Hepatocyte (in vitro differentiated cells): ENCODE results near the gene IL17RB.
A peak's percentile ranks its signal among the peaks of the same experiment; 100 is the strongest.

Source experiments
- EZH2 ChIP-seq: fragments of 200-600 bp; sonication (generic); IDR thresholded peaks from 2 replicates; pipeline ENCODE4 v1.6.1; 2016; ENCODE audit warnings: antibody characterized with exemption, mild to moderate bottlenecking, borderline replicate concordance
- EZH2phosphoT487 ChIP-seq: fragments of 200-600 bp; sonication (generic); IDR thresholded peaks from one replicate; pipeline ENCODE4 v1.6.1; 2018; ENCODE audit warnings: antibody characterized with exemption, mild to moderate bottlenecking, low read depth, moderate library complexity; ENCODE audit not compliant: unreplicated experiment, severe bottlenecking
- TF ChIP-seq, protein P1 (sequence below): fragments of 200-600 bp; sonication (generic); IDR thresholded peaks from 2 replicates; pipeline ENCODE4 v1.5.1; 2016; ENCODE audit warnings: antibody characterized with exemption, mild to moderate bottlenecking; ENCODE audit not compliant: poor library complexity

DNA sequence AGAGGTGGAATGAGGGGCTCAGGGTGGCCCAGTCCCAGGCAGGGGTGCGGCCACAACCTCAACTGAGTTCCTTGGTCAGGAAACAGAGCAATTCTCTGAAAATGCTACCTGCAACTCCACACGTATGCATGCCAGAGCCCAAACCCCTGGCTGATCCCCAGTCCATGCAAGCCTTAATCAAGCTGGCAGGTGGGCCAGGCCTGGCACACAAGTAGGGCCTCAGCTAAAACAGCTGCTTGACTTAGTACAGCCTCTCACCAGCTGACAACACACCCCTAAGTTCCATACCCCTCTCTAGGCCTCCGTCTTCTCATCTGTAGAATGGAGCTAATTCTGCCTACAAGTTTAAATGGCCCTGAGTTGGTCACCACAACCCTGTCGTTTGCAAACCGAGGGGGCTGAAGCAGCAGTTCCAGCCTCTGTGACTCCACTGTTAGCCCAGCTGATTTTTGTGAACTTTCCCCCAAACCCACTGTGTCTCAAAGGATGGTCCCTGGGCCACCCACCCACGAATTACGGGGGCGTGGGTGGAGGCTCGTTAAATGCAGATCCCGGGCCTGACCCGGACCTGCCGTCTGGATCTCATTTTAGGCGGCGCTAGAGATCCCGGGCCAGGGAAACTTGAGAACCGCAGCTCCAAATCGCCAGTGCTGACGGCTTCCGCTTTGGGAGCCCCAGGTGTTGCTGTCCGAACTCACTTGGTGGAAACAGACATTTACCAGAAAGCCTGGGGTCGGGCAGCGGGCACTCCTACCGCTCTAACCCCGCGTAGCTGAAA, 1.1 kb upstream of the IL17RB start:
- TF ChIP-seq EZH2phosphoT487, result no peak
- TF ChIP-seq, protein P1, sequence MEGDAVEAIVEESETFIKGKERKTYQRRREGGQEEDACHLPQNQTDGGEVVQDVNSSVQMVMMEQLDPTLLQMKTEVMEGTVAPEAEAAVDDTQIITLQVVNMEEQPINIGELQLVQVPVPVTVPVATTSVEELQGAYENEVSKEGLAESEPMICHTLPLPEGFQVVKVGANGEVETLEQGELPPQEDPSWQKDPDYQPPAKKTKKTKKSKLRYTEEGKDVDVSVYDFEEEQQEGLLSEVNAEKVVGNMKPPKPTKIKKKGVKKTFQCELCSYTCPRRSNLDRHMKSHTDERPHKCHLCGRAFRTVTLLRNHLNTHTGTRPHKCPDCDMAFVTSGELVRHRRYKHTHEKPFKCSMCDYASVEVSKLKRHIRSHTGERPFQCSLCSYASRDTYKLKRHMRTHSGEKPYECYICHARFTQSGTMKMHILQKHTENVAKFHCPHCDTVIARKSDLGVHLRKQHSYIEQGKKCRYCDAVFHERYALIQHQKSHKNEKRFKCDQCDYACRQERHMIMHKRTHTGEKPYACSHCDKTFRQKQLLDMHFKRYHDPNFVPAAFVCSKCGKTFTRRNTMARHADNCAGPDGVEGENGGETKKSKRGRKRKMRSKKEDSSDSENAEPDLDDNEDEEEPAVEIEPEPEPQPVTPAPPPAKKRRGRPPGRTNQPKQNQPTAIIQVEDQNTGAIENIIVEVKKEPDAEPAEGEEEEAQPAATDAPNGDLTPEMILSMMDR, result peak; percentile 39
- TF ChIP-seq EZH2, result peak; percentile 50
